GM12872 (cell line): ENCODE data around the gene KIF20B.

ENCODE experiments used
- CTCF ChIP-seq: IDR thresholded peaks from 3 replicates; pipeline ENCODE4 v1.5.1; 2011; ENCODE audit warnings: low read depth, mild to moderate bottlenecking, low read length, moderate library complexity; ENCODE audit not compliant: insufficient read depth

KIF20B gene

GRCh38 chr10:89659143-89660131 lies 42.0 kb upstream of the KIF20B start:
- TF ChIP-seq CTCF: no peak

GRCh38 chr10:89662596-89662995 lies 38.8 kb upstream of the KIF20B start:
- TF ChIP-seq CTCF: no peak

GRCh38 chr10:89663144-89663543 lies 38.2 kb upstream of the KIF20B start:
- no peak for TF ChIP-seq CTCF

GRCh38 chr10:89664203-89664602 lies 37.2 kb upstream of the KIF20B start:
- TF ChIP-seq CTCF: no peak

- TF ChIP-seq CTCF: peak; percentile 19; the same call in 1 of the 3 replicates
Measured at GRCh38 chr10:89665302-89665701, 36.1 kb upstream of the KIF20B start.

DNA sequence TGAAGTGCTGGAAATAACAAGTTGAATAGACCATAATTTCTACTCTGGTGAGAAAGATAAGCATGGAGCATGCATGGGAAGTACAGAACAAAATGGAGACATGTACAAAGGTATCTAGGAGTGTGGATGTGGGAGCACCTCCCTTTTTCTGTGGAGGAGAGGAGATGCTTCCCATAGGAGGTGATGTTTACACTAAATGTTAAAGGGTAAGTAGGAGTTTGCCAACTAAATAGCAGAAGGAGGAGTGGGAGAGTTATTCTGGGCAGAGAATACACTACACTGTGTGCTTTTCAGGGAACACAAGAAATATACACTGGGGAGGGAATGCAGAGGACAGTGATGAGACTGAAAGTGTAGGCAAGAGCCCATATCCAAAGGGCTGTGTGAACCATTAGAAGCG lies 35.3 kb upstream of the KIF20B start:
- TF ChIP-seq CTCF: no peak

DNA sequence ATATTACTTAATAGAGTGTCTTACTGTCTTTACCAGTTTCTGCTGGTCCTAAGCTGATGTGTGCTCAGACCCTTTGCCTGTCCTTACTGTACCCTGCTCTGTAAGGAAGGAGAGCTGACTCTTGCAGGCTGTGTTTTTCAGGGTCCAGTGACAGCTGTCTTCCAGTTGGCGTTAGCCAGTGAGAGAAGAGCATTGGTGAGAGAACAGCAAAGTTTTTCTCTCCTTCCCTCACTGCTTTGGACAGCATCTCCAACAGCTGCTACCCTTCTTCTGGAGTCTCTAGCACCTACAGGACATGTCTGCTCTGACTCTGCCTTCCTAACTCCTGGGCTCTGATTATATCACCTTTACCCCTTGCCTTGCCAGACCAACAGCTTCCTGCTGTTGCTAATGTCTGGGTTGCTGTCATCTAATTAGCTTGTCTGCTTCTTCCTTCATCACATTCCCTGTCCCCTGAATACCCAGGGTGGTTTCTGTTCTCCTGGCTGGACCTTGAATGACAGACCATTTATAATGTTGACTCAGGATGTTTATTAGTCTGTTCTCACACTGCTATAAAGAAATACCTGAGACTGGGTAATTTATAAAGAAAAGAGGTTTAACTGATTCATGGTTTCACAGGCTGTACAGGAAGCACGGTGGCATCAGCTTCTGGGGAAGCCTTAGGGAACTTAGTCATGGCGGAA lies 32.9 kb upstream of the KIF20B start:
- no peak for TF ChIP-seq CTCF
